ENCODE measurements around the gene L3MBTL4.

L3MBTL4 gene

DNA sequence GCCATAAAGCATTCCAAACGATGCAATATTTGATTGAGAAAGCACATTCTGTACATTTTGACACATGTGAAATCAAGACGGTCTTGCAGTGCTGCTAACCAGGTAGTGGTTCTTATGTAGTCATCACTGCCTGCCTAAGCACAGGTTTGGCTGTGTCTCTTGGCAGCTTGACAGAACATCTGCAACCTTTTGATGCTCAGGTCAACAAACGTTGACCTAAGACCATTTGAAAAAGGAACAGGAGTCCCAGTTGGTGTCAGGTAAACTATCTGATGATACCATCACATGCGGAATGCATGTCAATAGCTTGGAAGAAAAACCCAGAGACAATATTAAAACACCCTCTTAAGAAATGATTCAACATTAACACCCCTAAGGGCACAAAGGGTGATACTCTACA is 80.7 kb downstream of the L3MBTL4 start:
- no peak for ATAC-seq
- TF ChIP-seq, protein P1, sequence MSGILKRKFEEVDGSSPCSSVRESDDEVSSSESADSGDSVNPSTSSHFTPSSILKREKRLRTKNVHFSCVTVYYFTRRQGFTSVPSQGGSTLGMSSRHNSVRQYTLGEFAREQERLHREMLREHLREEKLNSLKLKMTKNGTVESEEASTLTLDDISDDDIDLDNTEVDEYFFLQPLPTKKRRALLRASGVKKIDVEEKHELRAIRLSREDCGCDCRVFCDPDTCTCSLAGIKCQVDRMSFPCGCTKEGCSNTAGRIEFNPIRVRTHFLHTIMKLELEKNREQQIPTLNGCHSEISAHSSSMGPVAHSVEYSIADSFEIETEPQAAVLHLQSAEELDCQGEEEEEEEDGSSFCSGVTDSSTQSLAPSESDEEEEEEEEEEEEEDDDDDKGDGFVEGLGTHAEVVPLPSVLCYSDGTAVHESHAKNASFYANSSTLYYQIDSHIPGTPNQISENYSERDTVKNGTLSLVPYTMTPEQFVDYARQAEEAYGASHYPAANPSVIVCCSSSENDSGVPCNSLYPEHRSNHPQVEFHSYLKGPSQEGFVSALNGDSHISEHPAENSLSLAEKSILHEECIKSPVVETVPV (CRISPR knock-in tag; IDR thresholded peaks at IDR 0.05): no peak
- no peak for TF ChIP-seq TCF4 (CRISPR knock-in tag; IDR thresholded peaks at IDR 0.05; ENCODE audit: borderline replicate concordance)
- TF ChIP-seq, protein P2, sequence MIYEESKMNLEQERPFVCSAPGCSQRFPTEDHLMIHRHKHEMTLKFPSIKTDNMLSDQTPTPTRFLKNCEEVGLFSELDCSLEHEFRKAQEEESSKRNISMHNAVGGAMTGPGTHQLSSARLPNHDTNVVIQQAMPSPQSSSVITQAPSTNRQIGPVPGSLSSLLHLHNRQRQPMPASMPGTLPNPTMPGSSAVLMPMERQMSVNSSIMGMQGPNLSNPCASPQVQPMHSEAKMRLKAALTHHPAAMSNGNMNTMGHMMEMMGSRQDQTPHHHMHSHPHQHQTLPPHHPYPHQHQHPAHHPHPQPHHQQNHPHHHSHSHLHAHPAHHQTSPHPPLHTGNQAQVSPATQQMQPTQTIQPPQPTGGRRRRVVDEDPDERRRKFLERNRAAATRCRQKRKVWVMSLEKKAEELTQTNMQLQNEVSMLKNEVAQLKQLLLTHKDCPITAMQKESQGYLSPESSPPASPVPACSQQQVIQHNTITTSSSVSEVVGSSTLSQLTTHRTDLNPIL (CRISPR knock-in tag; IDR thresholded peaks at IDR 0.05; ENCODE audit: low read depth): no peak
- TF ChIP-seq PPARA (CRISPR knock-in tag; IDR thresholded peaks at IDR 0.05; ENCODE audit: borderline replicate concordance): no peak
- TF ChIP-seq ZFP30 (CRISPR knock-in tag; IDR thresholded peaks at IDR 0.05): no peak
- TF ChIP-seq ISL1 (CRISPR knock-in tag; IDR thresholded peaks at IDR 0.05): no peak
- no peak for TF ChIP-seq BACH2 (CRISPR knock-in tag; IDR thresholded peaks at IDR 0.05; ENCODE audit: borderline replicate concordance)
- no peak for TF ChIP-seq ZNF70 (CRISPR knock-in tag; IDR thresholded peaks at IDR 0.05)
- no peak for TF ChIP-seq GLIS3 (CRISPR knock-in tag; IDR thresholded peaks at IDR 0.05)
- no peak for TF ChIP-seq TOX (CRISPR knock-in tag; IDR thresholded peaks at IDR 0.05; ENCODE audit: borderline replicate concordance)
- no peak for TF ChIP-seq ESRRG (CRISPR knock-in tag; IDR thresholded peaks at IDR 0.05)
- no peak for TF ChIP-seq OSR1 (CRISPR knock-in tag; IDR thresholded peaks at IDR 0.05)
- TF ChIP-seq, protein P3, sequence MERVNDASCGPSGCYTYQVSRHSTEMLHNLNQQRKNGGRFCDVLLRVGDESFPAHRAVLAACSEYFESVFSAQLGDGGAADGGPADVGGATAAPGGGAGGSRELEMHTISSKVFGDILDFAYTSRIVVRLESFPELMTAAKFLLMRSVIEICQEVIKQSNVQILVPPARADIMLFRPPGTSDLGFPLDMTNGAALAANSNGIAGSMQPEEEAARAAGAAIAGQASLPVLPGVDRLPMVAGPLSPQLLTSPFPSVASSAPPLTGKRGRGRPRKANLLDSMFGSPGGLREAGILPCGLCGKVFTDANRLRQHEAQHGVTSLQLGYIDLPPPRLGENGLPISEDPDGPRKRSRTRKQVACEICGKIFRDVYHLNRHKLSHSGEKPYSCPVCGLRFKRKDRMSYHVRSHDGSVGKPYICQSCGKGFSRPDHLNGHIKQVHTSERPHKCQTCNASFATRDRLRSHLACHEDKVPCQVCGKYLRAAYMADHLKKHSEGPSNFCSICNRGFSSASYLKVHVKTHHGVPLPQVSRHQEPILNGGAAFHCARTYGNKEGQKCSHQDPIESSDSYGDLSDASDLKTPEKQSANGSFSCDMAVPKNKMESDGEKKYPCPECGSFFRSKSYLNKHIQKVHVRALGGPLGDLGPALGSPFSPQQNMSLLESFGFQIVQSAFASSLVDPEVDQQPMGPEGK (CRISPR knock-in tag; IDR thresholded peaks at IDR 0.05; ENCODE audit: borderline replicate concordance): no peak
- TF ChIP-seq, protein P4, sequence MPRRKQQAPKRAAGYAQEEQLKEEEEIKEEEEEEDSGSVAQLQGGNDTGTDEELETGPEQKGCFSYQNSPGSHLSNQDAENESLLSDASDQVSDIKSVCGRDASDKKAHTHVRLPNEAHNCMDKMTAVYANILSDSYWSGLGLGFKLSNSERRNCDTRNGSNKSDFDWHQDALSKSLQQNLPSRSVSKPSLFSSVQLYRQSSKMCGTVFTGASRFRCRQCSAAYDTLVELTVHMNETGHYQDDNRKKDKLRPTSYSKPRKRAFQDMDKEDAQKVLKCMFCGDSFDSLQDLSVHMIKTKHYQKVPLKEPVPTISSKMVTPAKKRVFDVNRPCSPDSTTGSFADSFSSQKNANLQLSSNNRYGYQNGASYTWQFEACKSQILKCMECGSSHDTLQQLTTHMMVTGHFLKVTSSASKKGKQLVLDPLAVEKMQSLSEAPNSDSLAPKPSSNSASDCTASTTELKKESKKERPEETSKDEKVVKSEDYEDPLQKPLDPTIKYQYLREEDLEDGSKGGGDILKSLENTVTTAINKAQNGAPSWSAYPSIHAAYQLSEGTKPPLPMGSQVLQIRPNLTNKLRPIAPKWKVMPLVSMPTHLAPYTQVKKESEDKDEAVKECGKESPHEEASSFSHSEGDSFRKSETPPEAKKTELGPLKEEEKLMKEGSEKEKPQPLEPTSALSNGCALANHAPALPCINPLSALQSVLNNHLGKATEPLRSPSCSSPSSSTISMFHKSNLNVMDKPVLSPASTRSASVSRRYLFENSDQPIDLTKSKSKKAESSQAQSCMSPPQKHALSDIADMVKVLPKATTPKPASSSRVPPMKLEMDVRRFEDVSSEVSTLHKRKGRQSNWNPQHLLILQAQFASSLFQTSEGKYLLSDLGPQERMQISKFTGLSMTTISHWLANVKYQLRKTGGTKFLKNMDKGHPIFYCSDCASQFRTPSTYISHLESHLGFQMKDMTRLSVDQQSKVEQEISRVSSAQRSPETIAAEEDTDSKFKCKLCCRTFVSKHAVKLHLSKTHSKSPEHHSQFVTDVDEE (CRISPR knock-in tag; IDR thresholded peaks at IDR 0.05): no peak
- no peak for TF ChIP-seq ZNF565 (CRISPR knock-in tag; conservative IDR thresholded peaks at IDR 0.05; ENCODE audit: low read depth)
- no peak for TF ChIP-seq ARNTL (CRISPR knock-in tag; IDR thresholded peaks at IDR 0.05; ENCODE audit: borderline replicate concordance, low read depth)
- TF ChIP-seq, protein P5, sequence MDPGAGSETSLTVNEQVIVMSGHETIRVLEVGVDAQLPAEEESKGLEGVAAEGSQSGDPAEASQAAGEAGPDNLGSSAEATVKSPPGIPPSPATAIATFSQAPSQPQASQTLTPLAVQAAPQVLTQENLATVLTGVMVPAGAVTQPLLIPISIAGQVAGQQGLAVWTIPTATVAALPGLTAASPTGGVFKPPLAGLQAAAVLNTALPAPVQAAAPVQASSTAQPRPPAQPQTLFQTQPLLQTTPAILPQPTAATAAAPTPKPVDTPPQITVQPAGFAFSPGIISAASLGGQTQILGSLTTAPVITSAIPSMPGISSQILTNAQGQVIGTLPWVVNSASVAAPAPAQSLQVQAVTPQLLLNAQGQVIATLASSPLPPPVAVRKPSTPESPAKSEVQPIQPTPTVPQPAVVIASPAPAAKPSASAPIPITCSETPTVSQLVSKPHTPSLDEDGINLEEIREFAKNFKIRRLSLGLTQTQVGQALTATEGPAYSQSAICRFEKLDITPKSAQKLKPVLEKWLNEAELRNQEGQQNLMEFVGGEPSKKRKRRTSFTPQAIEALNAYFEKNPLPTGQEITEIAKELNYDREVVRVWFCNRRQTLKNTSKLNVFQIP (CRISPR knock-in tag; IDR thresholded peaks at IDR 0.05; ENCODE audit: borderline replicate concordance, low read depth): no peak

DNA sequence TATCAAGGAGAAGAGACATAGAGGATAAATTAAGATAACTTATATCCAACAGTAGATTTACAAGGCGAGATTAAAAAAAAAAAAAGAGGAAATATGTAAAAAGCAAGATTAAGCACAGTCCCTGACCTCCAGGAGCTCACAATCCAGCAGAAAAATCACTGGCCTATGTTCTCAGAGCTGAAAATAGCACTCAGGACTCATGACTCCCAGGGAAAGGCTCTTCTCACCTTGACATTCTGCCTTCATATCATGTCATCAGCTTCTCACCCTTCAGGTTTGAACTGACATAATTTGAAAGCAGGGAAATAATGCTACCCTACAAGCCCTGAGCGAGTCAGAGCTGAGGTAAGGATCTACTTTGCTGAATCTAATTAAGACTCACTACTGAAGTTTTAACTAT is 82.8 kb downstream of the L3MBTL4 start:
- TF ChIP-seq OSR1 (CRISPR knock-in tag; IDR thresholded peaks at IDR 0.05): no peak
- ATAC-seq: no peak

DNA sequence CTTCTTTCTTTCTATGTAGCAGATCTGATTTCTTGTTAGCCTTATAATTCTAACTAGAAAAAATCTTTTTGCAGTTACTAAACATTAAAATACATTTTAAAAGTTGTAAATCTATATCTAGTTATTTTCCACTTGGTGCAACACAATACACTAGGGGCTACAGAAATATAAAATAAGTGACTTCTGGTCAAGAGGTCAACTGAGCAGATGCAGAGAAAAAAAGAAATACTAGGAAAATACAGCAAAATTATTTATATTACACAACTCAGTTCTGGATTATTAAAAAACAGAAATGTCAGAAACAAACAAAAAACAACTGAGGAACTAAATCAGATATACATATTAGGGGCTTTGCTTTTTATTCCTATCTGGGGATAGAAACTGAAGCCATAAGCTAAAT is 83.9 kb downstream of the L3MBTL4 start:
- no peak for ATAC-seq
- TF ChIP-seq RARB (CRISPR knock-in tag; IDR thresholded peaks at IDR 0.05): no peak
- TF ChIP-seq ZC3H10 (CRISPR knock-in tag; IDR thresholded peaks at IDR 0.05): no peak
- no peak for TF ChIP-seq ZNF70 (CRISPR knock-in tag; IDR thresholded peaks at IDR 0.05)

DNA sequence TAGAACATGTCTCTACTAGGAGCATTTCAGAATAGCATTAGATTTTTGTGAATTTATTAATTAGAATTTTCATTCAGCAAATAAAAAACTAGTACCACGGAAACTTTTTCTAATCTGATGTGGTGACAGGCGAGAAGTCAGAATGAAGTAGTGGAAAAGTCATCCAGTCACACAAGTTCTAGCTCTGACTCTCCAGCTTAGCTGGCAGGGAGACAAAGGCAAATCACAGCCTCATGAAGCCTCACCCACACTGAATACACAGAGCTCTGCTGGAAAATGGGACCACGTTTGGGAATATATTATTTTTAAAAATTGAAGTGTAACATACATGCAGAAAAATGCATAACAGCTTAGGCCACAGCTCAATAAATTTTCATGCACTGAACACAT is 86.1 kb downstream of the L3MBTL4 start:
- no peak for ATAC-seq
- TF ChIP-seq CSDC2 (CRISPR knock-in tag; IDR thresholded peaks at IDR 0.05): no peak
- no peak for TF ChIP-seq PPARA (CRISPR knock-in tag; IDR thresholded peaks at IDR 0.05; ENCODE audit: borderline replicate concordance)
- TF ChIP-seq ZC3H10 (CRISPR knock-in tag; IDR thresholded peaks at IDR 0.05): no peak
- TF ChIP-seq ZNF8 (CRISPR knock-in tag; IDR thresholded peaks at IDR 0.05): no peak
- TF ChIP-seq, protein P3 (CRISPR knock-in tag; IDR thresholded peaks at IDR 0.05; ENCODE audit: borderline replicate concordance): no peak
- no peak for TF ChIP-seq ZFP30 (CRISPR knock-in tag; IDR thresholded peaks at IDR 0.05)
- TF ChIP-seq OSR1 (CRISPR knock-in tag; IDR thresholded peaks at IDR 0.05): no peak
- TF ChIP-seq ISL1 (CRISPR knock-in tag; IDR thresholded peaks at IDR 0.05): no peak
- TF ChIP-seq, protein P4 (CRISPR knock-in tag; IDR thresholded peaks at IDR 0.05): no peak
- no peak for TF ChIP-seq ESRRG (CRISPR knock-in tag; IDR thresholded peaks at IDR 0.05)
- no peak for TF ChIP-seq GLIS3 (CRISPR knock-in tag; IDR thresholded peaks at IDR 0.05)
- TF ChIP-seq TOX (CRISPR knock-in tag; IDR thresholded peaks at IDR 0.05; ENCODE audit: borderline replicate concordance): no peak
- no peak for TF ChIP-seq ARNTL (CRISPR knock-in tag; IDR thresholded peaks at IDR 0.05; ENCODE audit: borderline replicate concordance, low read depth)
- TF ChIP-seq TCF4 (CRISPR knock-in tag; IDR thresholded peaks at IDR 0.05; ENCODE audit: borderline replicate concordance): no peak
